Glomerular endothelial cell (primary cell): ENCODE data around the gene CORO2A. TPM values are rescaled to one million over a fixed set of nuclear protein-coding genes. Genes with fewer than 3 reads are reported as not detected.
"Not testable (repeated sequence)": the region's sequence is repeated elsewhere in the genome, so short reads cannot be mapped to it uniquely, and the experiment has no call there.

Source experiments
- DNase-seq: peaks from one replicate; pipeline ENCODE4 v3.0.0-alpha.2; 2011; ENCODE audit warnings: low read depth, low spot score; ENCODE audit errors: extremely low read depth
- total RNA-seq: library from RNA; depleted of rRNA; stranded (reverse); fragments of >200 nt; gene quantifications from 2 replicates; pipeline ENCODE4 v1.2.3, GENCODE V29; 2015

CORO2A gene
- total RNA-seq, 1 donor from 2014 or later: 0.64 TPM

GRCh38 chr9:98174502-98174918 lies 17.9 kb downstream of the CORO2A start:
- not testable (repeated sequence) for DNase-seq

DNA sequence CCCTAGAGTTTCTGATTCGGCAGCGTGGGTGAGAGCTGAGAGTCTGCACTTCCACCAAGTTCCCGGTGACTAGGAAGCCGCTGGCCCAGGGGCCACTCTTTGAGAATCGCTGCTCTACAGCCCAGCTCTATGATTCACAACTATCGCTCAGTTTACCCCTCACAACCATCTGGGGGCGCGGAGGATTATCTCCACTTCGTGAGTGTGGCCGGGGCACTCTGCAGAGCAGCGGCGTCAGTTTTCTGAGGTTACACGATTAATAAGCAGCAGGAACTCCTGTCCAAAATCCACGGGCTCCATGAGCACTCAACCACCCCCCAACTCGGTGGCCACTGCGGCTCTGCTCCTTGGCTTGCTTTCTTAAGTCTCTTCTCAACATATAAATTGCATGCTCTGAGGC lies 19.3 kb downstream of the CORO2A start:
- no peak for DNase-seq

- no peak for DNase-seq
Observed at GRCh38 chr9:98172604-98173003, 19.8 kb downstream of the CORO2A start.

GRCh38 chr9:98171176-98171925 lies 21.1 kb downstream of the CORO2A start:
- DNase-seq: no peak

GRCh38 chr9:98168941-98169488 lies 23.4 kb downstream of the CORO2A start:
- DNase-seq: no peak

DNA sequence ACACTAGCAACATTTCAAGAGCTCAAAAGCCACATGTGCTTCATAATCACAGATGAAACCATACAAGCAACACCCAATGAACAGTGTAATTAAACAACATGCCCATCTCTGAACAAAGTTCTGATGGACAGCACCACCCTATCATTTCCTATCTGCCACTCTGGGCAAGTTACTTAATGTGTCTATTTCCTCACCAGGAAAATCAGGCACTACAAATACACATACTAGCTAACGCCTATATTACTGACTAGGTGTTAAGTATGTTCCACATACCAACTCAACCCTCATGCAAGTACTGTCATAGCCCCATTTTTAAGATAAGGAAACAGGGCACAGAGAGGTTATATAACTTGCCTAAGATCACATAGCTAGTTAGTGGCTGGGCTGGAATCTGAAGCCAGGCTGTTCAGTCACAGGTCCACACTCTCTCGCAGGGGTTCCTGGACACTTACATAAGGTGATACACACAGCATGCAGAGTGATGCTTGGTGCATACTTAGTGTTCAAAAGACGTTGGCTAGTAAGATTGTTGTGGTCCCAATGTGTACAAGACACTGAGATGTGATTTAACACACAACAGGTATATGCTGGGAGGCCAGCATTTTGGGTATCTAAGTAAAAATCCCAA lies 24.2 kb downstream of the CORO2A start:
- DNase-seq: no peak

DNA sequence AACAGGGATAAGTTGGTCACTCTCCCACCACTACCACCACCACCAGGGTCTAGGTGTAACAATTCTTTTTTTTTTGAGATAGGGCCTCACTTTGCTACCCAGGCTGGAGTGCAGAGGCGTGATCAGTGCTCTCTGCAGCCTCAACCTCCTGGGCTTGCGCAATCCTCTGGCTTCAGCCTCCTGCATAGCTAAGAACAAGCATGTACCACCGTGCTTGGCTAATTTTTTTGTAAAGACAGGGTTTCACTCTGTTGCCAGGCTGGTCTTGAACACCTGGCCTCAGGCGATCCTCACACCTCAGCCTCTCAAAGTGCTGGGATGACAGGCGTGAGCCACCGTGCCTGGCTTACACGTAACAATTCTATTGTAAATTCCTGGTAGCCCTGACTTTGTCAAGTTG lies 27.5 kb downstream of the CORO2A start:
- DNase-seq: no peak

DNA sequence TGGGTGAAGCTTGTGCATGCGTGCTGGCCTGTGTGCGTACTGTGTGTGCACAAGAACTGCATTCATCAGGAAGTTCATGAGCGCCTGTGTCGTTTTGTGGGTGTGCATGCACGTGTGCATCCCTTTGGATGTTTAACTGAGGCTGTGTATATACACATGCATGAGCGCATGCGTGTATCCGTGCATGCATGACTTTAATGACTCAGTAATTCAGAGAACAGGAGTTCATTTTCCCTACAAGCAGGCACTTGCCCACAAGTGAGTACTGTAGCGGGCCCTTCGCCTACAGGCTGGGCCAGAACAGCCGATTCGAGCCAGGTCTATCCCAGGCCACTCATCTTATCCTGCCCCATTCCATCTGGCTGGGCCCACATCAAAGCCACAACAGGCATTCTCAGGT lies 29.8 kb downstream of the CORO2A start:
- DNase-seq: no peak

GRCh38 chr9:98161851-98162250 lies 30.6 kb downstream of the CORO2A start:
- DNase-seq: no peak

- DNase-seq: no peak
Observed at GRCh38 chr9:98159790-98160189, 32.6 kb downstream of the CORO2A start.

GRCh38 chr9:98159301-98159700 lies 33.1 kb downstream of the CORO2A start:
- DNase-seq: no peak

DNA sequence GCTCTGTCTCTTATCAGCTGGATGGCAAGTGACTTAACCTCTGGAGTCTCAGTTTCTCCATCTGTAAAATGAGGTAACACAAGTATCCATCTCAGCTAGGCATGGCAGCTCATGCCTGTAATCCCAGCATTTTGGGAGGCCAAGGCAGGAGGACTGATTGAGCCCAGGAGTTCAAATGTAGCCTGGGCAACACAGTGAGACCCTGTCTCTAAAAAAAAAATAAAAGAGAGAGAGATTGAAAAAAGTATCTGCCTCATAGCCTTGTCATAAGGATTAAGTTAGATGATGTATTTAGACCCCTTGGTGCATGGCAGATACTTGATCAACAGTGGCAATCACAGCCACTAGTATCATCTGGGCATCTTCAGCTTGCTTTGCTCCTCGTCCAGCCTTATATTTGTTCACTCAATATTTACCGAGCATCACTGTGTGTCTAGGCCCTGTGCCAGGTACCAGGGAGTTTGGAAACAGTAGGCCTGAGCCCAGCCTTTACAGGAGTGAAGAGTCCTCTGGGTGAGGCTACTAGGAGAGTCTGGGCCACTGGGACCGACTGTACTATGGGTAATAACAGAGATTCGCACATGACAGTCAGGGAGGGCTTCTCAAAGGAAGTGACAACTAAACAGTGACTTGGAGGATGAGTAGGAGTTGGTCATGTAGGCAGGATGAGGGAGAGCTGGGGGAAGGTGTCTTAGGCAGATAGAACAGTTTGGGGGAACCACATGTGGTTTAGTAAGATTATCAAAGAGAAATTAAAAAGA lies 34.2 kb downstream of the CORO2A start:
- no peak for DNase-seq

DNA sequence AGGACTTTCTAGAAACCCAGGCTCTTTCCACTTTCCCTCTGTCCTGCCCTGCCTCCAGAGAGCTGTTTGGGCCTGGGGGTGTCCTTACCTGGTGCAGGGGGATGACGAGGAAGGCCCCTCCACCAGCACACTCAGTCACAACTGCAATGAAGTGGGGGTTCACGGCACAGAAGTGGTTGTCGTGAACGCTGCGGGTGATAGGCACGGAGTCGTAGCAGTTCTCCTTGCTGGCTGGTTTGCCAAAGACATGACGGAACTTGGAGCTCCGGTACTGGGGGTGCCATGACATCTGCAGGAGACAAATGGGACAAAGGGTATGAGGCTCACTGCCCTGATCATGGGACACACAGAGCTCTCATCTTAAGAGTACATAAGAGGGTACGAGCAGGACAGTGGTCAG lies 35.1 kb downstream of the CORO2A start:
- DNase-seq: no peak

DNA sequence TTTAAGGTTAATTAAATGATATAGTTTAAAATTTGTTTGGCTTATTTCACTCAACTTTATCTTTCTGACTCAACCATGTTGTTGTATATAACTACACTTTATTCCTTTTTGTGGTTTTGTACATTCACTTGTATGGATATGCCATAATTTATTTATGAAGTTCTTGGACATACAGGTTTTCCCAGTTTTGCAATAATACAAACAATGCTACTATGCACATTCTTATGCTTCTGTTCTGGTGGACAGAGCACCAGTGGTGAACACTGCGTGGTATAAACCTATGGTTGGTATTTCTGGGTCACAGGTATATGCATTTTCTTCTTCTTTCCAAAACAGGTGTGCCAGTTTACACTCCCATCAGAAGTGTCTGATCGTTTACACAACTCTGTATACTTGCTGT lies 37.8 kb downstream of the CORO2A start:
- no peak for DNase-seq

GRCh38 chr9:98152526-98152925 lies 39.9 kb downstream of the CORO2A start:
- no peak for DNase-seq

- no peak for DNase-seq
Observed at GRCh38 chr9:98150721-98151120, 41.7 kb downstream of the CORO2A start.

DNA sequence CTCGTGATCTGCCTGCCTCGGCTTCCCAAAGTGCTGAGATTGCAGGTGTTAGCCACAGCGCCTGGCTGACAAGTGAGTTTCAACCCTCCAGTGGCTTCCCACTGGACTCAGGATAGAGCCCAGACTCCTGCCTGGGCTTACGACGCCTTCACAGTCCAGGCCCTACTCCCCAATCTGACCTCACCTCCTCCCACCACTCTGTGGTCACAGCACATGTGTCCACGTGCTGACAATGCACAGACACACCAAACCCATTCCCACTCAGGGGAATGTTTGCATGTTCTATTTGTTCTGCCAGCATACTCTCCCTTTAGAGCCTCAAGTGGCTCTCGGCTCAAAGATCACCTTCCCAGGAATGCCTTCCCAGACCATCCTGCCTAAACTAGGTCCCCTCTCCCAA lies 42.3 kb downstream of the CORO2A start:
- no peak for DNase-seq

- no peak for DNase-seq
Observed at GRCh38 chr9:98149422-98149821, 43.0 kb downstream of the CORO2A start.

DNA sequence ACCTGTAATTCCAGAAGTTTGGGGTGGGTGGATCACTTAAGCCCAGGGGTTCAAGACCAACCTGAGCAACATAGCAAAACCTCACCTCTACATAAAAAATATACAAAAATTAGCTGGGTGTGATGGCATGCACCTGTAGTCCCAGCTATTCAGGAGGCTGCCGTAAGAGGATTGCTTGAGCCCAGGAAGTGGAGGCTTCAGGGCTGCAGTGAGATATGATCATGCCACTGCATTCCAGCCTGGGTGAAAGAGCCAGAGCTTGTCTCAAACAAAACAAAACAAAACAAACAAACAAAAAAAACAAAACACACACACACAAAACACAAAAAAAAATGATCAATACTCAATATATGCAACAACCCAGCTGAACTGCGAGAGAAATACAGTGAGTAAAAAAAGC lies 44.0 kb downstream of the CORO2A start:
- no peak for DNase-seq

DNA sequence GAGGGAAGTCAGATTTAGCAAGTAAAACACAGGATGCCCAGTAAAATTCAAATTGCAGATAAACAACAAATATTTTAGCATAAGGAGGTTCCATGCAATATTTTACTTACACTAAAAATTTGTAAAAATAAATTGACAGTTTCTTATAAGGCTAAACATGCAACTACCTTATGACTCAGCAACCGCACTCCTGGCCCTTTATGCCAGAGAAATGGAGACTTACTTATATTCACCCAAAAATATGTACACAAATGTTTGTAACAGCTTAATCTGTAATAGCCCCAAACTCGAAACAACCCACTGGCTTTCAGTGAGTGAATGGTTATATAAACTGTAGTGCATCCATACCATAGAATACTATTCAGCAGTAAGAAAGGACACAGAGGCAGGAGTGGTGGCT lies 44.9 kb downstream of the CORO2A start:
- DNase-seq: no peak
